Fibroblast of gingiva (primary cell): ENCODE data around the gene MEGF11.
"Not testable (repeated sequence)": the region's sequence is repeated elsewhere in the genome, so short reads cannot be mapped to it uniquely, and the experiment has no call there.

ENCODE experiments used
- DNase-seq: peaks from one replicate; pipeline ENCODE4 v3.0.0-alpha.2; 2011; ENCODE audit warnings: low read depth

MEGF11 gene

GRCh38 chr15:66275352-66275751 lies 21.8 kb upstream of the MEGF11 start:
- no peak for DNase-seq

GRCh38 chr15:66270932-66271331 lies 17.4 kb upstream of the MEGF11 start:
- DNase-seq = no peak

- DNase-seq = no peak
Measured at GRCh38 chr15:66269326-66270090, 16.0 kb upstream of the MEGF11 start.

- no peak for DNase-seq
Measured at GRCh38 chr15:66264859-66265513, 11.4 kb upstream of the MEGF11 start.

GRCh38 chr15:66262837-66263236 lies 9.3 kb upstream of the MEGF11 start:
- DNase-seq = not testable (repeated sequence)

- DNase-seq = no peak
Measured at GRCh38 chr15:66261056-66261455, 7.5 kb upstream of the MEGF11 start.

- DNase-seq = no peak
Measured at GRCh38 chr15:66256692-66257091, 3.1 kb upstream of the MEGF11 start.

GRCh38 chr15:66254951-66255676 lies 1.6 kb upstream of the MEGF11 start:
- no peak for DNase-seq

- no peak for DNase-seq
Measured at GRCh38 chr15:66254089-66254950, 770 bp upstream of the MEGF11 start.

GRCh38 chr15:66252685-66253417 lies 699 bp downstream of the MEGF11 start:
- no peak for DNase-seq

GRCh38 chr15:66251790-66252684 lies 1.5 kb downstream of the MEGF11 start:
- peak; percentile 20 for DNase-seq

GRCh38 chr15:66251065-66251789 lies 2.3 kb downstream of the MEGF11 start:
- no peak for DNase-seq

GRCh38 chr15:66249605-66250174 lies 3.9 kb downstream of the MEGF11 start:
- DNase-seq = no peak

GRCh38 chr15:66246937-66247336 lies 6.6 kb downstream of the MEGF11 start:
- DNase-seq = no peak

- not testable (repeated sequence) for DNase-seq
Measured at GRCh38 chr15:66245832-66246231, 7.7 kb downstream of the MEGF11 start.

GRCh38 chr15:66241908-66242285 lies 11.7 kb downstream of the MEGF11 start:
- DNase-seq = no peak

- no peak for DNase-seq
Measured at GRCh38 chr15:66241087-66241907, 12.3 kb downstream of the MEGF11 start.

GRCh38 chr15:66240240-66240794 lies 13.2 kb downstream of the MEGF11 start:
- no peak for DNase-seq
